ENCODE results near the gene BCHE. TPM values are rescaled to one million over a fixed set of nuclear protein-coding genes. Genes with fewer than 3 reads are reported as not detected.
A peak's percentile ranks its signal among the peaks of the same experiment; 100 is the strongest.

BCHE gene
- total RNA-seq: 10 to 100 TPM in 1 of 3 donors, 1 to 10 TPM in 1, under 1 TPM in 1; 0.33 to 27.1 (median 2.6) TPM

- TF ChIP-seq POLR2AphosphoS5 (IDR thresholded peaks at IDR 0.05) (no peak), POLR2A (IDR thresholded peaks at IDR 0.05) (no peak), CTCF (IDR thresholded peaks at IDR 0.05) (no peak)
- DNase-seq (ENCODE audit: low spot score in 2 of 2): no peak
- H3K4me3 ChIP-seq: peak within 1 kb of the TSS in 1 of 3 donors; percentile 27
- H3K27ac ChIP-seq: no peak within 1 kb of the TSS
- H3K4me1 ChIP-seq: no peaks in the 10 kb centered on the region
- no peaks in the 10 kb centered on the region for H3K36me3 ChIP-seq
- intact Hi-C loops (cut with DNase I; ENCODE audit: low total_unique reads): no loop called here
- H3K9me3 ChIP-seq: no peaks in the 10 kb centered on the region
- no peaks in the 10 kb centered on the region for H3K27me3 ChIP-seq
Observed at GRCh38 chr3:165837058-165837525, at the start of gene BCHE. Gene BCHE (minus strand): TSS chr3:165837423. CDS start chr3:165831033, 6,390 bp downstream.

- Histone ChIP-seq H3K27me3 (no peaks in the 10 kb centered on the region), H3K4me3 (no peak overlapping the region), H3K27ac (no peak overlapping the region), H3K36me3 (no peaks in the 10 kb centered on the region), H3K9me3 (no peaks in the 10 kb centered on the region), H3K4me1 (no peaks in the 10 kb centered on the region)
- intact Hi-C loops (cut with DNase I; ENCODE audit: low total_unique reads): no loop called here
- TF ChIP-seq CTCF (IDR thresholded peaks at IDR 0.05) (no peak), POLR2AphosphoS5 (IDR thresholded peaks at IDR 0.05) (no peak), POLR2A (IDR thresholded peaks at IDR 0.05) (no peak)
- DNase-seq (ENCODE audit: low spot score in 2 of 2): no peak
Observed at GRCh38 chr3:165885558-165886270, 48.5 kb upstream of the BCHE start.

- intact Hi-C loops (cut with DNase I; ENCODE audit: low total_unique reads): no loop called here
- no peaks in the 10 kb centered on the region for H3K36me3 ChIP-seq
- no peak overlapping the region for H3K4me3 ChIP-seq
- no peak for DNase-seq (ENCODE audit: low spot score in 2 of 2)
- H3K27ac ChIP-seq: no peak overlapping the region
- no peaks in the 10 kb centered on the region for H3K27me3 ChIP-seq
- TF ChIP-seq POLR2A (IDR thresholded peaks at IDR 0.05) (no peak), POLR2AphosphoS5 (IDR thresholded peaks at IDR 0.05) (no peak), CTCF (IDR thresholded peaks at IDR 0.05) (no peak)
- no peaks in the 10 kb centered on the region for H3K4me1 ChIP-seq
- no peaks in the 10 kb centered on the region for H3K9me3 ChIP-seq
Observed at GRCh38 chr3:165884518-165884917, 47.3 kb upstream of the BCHE start.

GRCh38 chr3:165883863-165884478 is 46.7 kb upstream of the BCHE start:
- Histone ChIP-seq H3K4me1 (no peaks in the 10 kb centered on the region), H3K9me3 (no peaks in the 10 kb centered on the region), H3K36me3 (no peaks in the 10 kb centered on the region), H3K4me3 (peak overlapping the region in 2 of 3 donors; percentile 2 to 39), H3K27ac (no peak overlapping the region), H3K27me3 (no peaks in the 10 kb centered on the region)
- intact Hi-C loops (cut with DNase I; ENCODE audit: low total_unique reads): no loop called here
- no peak for DNase-seq (ENCODE audit: low spot score in 2 of 2)
- TF ChIP-seq CTCF (IDR thresholded peaks at IDR 0.05) (no peak), POLR2AphosphoS5 (IDR thresholded peaks at IDR 0.05) (no peak), POLR2A (IDR thresholded peaks at IDR 0.05) (no peak)

GRCh38 chr3:165883117-165883516 is 45.9 kb upstream of the BCHE start:
- H3K27me3 ChIP-seq: no peaks in the 10 kb centered on the region
- no peak for DNase-seq (ENCODE audit: low spot score in 2 of 2)
- no peaks in the 10 kb centered on the region for H3K9me3 ChIP-seq
- H3K36me3 ChIP-seq: no peaks in the 10 kb centered on the region
- no peak overlapping the region for H3K4me3 ChIP-seq
- no peaks in the 10 kb centered on the region for H3K4me1 ChIP-seq
- H3K27ac ChIP-seq: no peak overlapping the region
- intact Hi-C loops (cut with DNase I; ENCODE audit: low total_unique reads): no loop called here
- TF ChIP-seq CTCF (IDR thresholded peaks at IDR 0.05) (no peak), POLR2A (IDR thresholded peaks at IDR 0.05) (no peak), POLR2AphosphoS5 (IDR thresholded peaks at IDR 0.05) (no peak)
